Hindlimb muscle (tissue), 1 donor: Measurements from ENCODE around the gene PCDHGB7. TPM values are rescaled to one million over a fixed set of nuclear protein-coding genes. Genes with fewer than 3 reads are reported as not detected.
"Not testable (repeated sequence)": the region's sequence is repeated elsewhere in the genome, so short reads cannot be mapped to it uniquely, and the experiment has no call there.

Experiments used
- DNase-seq: peaks from one replicate; pipeline ENCODE4 v3.0.0-alpha.2; 2013
- polyA plus RNA-seq: library from polyadenylated mRNA; unstranded; fragments of 120-200 nt; gene quantifications from one replicate; pipeline ENCODE4 v1.2.1, GENCODE V29; 2013; ENCODE audit not compliant: insufficient read length

PCDHGB7 gene
- polyA plus RNA-seq, 1 donor, result 9.9 TPM

GRCh38 chr5:141430332-141431113 lies 13.0 kb downstream of the PCDHGB7 start, which contains the start of gene PCDHGA12:
PCDHGA12 (plus strand) TSS chr5:141430507; CDS start chr5:141430760, 253 bp downstream.
- DNase-seq, result peak; percentile 15

- no peak for DNase-seq
Measured at GRCh38 chr5:141431286-141431685, 13.8 kb downstream of the PCDHGB7 start.

DNA sequence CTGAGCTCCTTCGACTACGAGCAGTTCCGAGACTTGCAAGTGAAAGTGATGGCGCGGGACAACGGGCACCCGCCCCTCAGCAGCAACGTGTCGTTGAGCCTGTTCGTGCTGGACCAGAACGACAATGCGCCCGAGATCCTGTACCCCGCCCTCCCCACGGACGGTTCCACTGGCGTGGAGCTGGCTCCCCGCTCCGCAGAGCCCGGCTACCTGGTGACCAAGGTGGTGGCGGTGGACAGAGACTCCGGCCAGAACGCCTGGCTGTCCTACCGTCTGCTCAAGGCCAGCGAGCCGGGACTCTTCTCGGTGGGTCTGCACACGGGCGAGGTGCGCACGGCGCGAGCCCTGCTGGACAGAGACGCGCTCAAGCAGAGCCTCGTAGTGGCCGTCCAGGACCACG lies 14.8 kb downstream of the PCDHGB7 start:
- DNase-seq, result not testable (repeated sequence)

- not testable (repeated sequence) for DNase-seq
Measured at GRCh38 chr5:141432726-141433125, 15.2 kb downstream of the PCDHGB7 start.

DNA sequence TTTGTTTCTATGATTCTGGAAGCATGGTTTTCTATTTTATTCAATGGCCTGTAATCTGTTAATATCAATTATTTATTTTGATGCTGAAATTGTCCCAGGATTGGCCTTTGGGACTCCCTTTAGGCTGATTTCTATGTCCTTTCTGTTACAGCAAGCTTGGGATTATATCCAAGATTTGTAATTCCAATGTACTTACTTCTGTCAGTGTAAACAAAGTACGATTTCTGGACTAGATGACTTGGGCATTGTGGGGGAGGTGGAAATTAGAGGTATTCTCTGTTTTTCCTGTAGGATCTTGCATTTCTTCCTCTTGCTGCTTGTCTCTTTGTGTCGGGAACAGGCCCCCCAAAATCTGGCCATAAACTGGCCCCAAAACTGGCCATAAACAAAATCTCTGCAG lies 16.5 kb downstream of the PCDHGB7 start:
- DNase-seq, result no peak

DNA sequence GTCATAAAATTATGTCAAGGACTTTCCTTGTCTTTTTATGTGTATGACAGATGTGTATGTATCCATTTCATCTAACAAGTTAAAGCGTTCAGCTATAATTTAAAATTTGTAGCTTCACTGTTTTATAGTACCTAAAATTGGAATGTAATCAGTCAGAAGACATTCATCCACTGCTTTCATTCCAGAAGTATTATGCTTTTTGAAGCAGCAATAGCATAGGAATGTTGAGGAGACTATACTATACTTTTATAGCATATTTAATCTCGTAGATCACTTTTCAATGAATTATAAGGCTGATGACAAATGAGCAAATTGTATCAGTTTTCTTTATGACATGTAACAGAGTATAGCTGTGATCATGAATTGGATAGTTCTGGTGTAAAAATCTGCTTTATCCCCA lies 19.7 kb downstream of the PCDHGB7 start:
- DNase-seq, result no peak

- no peak for DNase-seq
Measured at GRCh38 chr5:141439411-141440141, 22.1 kb downstream of the PCDHGB7 start.

DNA sequence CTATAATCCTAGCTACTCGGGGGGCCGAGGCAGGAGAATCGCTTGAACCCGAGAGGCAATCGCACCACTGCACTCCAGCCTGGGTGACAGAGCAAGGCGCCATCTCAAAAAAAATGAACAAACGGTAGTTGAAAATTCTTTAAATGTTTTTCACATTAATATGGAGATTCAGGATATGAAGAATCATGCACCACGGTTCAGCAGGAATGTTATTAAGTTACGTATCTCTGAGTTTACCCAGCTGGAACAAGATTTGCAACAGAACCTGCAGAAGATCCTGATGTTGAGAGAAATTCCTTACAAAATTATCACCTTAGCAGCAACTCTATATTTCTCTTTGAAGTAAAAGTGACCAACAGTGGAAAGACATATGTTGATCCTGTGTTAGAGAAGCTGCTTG lies 22.9 kb downstream of the PCDHGB7 start:
- DNase-seq, result no peak

DNA sequence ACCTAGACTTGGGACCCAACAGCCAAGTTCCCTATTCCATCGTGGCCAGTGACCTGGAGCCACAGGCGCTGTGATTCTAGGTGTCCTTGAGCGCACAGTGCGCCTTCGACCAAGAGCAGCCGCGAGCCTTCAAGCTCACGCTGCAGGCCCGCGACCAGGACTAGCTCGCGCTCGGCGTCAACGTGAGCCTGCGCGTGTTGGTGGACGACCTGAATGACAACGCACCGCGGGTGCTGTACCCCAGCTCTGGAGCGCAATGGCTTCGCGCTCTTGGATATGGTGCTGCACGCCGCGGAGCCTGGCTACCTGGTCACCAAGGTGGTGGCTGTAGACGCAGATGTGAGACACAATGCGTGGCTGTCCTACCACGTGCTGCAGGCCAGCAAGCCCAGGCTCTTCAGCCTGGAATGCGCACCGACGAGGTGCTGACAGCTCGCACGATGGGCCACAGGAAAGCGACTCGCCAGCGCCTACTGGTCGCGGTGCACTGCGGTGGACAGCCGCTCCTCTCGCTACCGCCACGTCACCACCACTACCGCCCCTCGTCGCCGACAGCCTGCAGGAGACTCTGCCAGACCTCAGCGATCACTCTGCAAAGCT lies 24.2 kb downstream of the PCDHGB7 start:
- DNase-seq, result no peak

DNA sequence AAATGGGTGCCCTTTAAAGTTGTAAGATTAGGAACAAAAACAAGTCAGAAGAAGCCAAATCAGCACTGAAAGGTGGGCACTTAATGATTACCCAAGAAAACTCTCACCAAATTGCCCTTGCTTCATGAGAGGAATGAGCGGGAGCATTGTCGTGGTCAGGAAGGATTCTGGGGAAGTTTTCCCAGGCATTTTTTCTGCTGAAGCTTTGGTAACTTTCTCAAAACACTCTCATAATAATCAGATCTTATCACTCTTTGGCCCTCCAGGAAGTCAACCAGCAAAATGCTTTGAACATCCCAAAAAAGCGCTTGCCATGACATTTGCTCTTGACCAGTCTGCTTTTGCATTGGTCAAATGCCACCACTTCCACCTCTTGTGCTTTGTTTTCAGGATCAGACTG lies 47.9 kb downstream of the PCDHGB7 start:
- no peak for DNase-seq

Other genes with a start within 250 kb of the PCDHGB7 start
- 3.2 TPM for gene PCDHB7, start 245.0 kb upstream of the PCDHGB7 start, polyA plus RNA-seq
- 2.1 TPM for gene PCDHB8, start 239.9 kb upstream of the PCDHGB7 start, polyA plus RNA-seq
- 3.9 TPM for gene PCDHB16, start 235.3 kb upstream of the PCDHGB7 start, polyA plus RNA-seq
- gene PCDHB9, start 230.5 kb upstream of the PCDHGB7 start, polyA plus RNA-seq, result 3.2 TPM
- 5.3 TPM for gene PCDHB10, start 225.3 kb upstream of the PCDHGB7 start, polyA plus RNA-seq
- gene PCDHB11, start 218.1 kb upstream of the PCDHGB7 start, polyA plus RNA-seq, result 4.4 TPM
- gene PCDHB12, start 209.0 kb upstream of the PCDHGB7 start, polyA plus RNA-seq, result 4.7 TPM
- 2.8 TPM for gene PCDHB13, start 203.8 kb upstream of the PCDHGB7 start, polyA plus RNA-seq
- gene PCDHB14, start 194.3 kb upstream of the PCDHGB7 start, polyA plus RNA-seq, result 7.5 TPM
- gene PCDHB15, start 172.3 kb upstream of the PCDHGB7 start, polyA plus RNA-seq, result 9.4 TPM
- not detected for gene SLC25A2, start 113.6 kb upstream of the PCDHGB7 start, polyA plus RNA-seq
- 76.5 TPM for gene TAF7, start 96.9 kb upstream of the PCDHGB7 start, polyA plus RNA-seq
- gene PCDHGA1, start 87.2 kb upstream of the PCDHGB7 start, polyA plus RNA-seq, result 0.77 TPM
- gene PCDHGA2, start 78.9 kb upstream of the PCDHGB7 start, polyA plus RNA-seq, result 2.1 TPM
- gene PCDHGA3, start 73.8 kb upstream of the PCDHGB7 start, polyA plus RNA-seq, result 1.0 TPM
- gene PCDHGB1, start 67.6 kb upstream of the PCDHGB7 start, polyA plus RNA-seq, result 0.45 TPM
- 1.6 TPM for gene PCDHGA4, start 62.7 kb upstream of the PCDHGB7 start, polyA plus RNA-seq
- gene PCDHGB2, start 57.7 kb upstream of the PCDHGB7 start, polyA plus RNA-seq, result 2.8 TPM
- gene PCDHGA5, start 53.5 kb upstream of the PCDHGB7 start, polyA plus RNA-seq, result 2.6 TPM
- 1.8 TPM for gene PCDHGB3, start 47.4 kb upstream of the PCDHGB7 start, polyA plus RNA-seq
- gene PCDHGA6, start 43.8 kb upstream of the PCDHGB7 start, polyA plus RNA-seq, result 4.4 TPM
- 1.6 TPM for gene PCDHGA7, start 34.9 kb upstream of the PCDHGB7 start, polyA plus RNA-seq
- gene PCDHGB4, start 30.0 kb upstream of the PCDHGB7 start, polyA plus RNA-seq, result 2.6 TPM
- gene PCDHGA8, start 25.0 kb upstream of the PCDHGB7 start, polyA plus RNA-seq, result 0.80 TPM
- 4.1 TPM for gene PCDHGB5, start 19.7 kb upstream of the PCDHGB7 start, polyA plus RNA-seq
- gene PCDHGA9, start 14.9 kb upstream of the PCDHGB7 start, polyA plus RNA-seq, result 4.4 TPM
- gene PCDHGB6, start 9.7 kb upstream of the PCDHGB7 start, polyA plus RNA-seq, result 4.0 TPM
- 1.6 TPM for gene PCDHGA10, start 4.7 kb upstream of the PCDHGB7 start, polyA plus RNA-seq
- gene PCDHGA11, start 3.4 kb downstream of the PCDHGB7 start, polyA plus RNA-seq, result 3.0 TPM
- 2.4 TPM for gene PCDHGA12, start 12.8 kb downstream of the PCDHGB7 start, polyA plus RNA-seq
- gene PCDHGC3, start 58.3 kb downstream of the PCDHGB7 start, polyA plus RNA-seq, result 119 TPM
- 1.7 TPM for gene PCDHGC4, start 67.4 kb downstream of the PCDHGB7 start, polyA plus RNA-seq
- 1.1 TPM for gene PCDHGC5, start 71.4 kb downstream of the PCDHGB7 start, polyA plus RNA-seq
- 22.7 TPM for gene DIAPH1, start 201.3 kb downstream of the PCDHGB7 start, polyA plus RNA-seq
- gene HDAC3, start 219.2 kb downstream of the PCDHGB7 start, polyA plus RNA-seq, result 48.3 TPM
- gene RELL2, start 219.3 kb downstream of the PCDHGB7 start, polyA plus RNA-seq, result 0.12 TPM
- gene FCHSD1, start 233.7 kb downstream of the PCDHGB7 start, polyA plus RNA-seq, result 7.6 TPM